ENCODE results near the gene GTF3C5. TPM values are rescaled to one million over a fixed set of nuclear protein-coding genes. Genes with fewer than 3 reads are reported as not detected.

GTF3C5 gene
- total and polyA plus RNA-seq, 2 donors (not counting 1 experiment from before 2014, with no cell fraction given): 32.2 to 32.4 TPM

DNA sequence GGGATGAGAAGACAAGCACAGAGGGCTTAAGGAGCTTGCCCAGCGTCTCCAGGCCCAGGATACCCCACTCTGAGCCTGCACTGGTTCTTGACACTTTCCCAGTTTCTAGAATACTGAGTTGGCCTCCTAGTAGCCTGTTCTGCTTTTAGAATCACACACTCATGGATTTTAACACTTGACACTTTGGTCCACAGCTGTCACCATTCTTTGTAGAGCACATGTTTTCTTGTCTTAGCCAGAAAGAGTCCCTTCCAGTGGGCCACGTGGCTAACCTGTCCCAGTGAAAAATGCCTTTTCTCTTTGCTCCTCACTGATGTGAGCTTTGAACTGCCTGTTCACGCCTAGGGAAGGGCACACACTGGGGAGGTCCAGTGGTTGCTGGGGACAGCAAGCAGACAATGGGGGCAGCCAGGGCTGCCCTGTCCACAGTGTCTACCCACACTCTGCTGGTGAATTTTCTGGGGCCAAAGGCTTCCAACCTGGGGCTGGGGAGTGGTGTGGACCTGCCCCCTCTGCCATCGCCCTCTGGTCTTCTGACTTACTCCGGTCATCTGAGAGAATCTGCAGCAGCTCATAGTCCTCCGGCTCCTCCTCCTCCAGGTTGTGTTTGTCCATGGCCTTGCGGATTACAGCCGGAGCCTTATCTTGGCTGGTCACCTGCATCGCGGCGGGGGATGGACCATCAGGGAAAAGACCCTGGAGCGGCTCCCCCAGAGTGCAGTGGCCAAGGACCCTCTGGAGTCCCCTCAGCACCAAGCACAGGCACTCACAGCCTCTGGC lies 69.1 kb downstream of the GTF3C5 start:
- DNase-seq (ENCODE audit: low read depth in 2 of 2): no peak
- Histone ChIP-seq H4K20me1 (ENCODE audit: control insufficient read depth, extremely low read depth, insufficient read depth, low read length) (no peaks in the 10 kb centered on the region), H3K36me3 (ENCODE audit: control insufficient read depth, insufficient read depth, low read length) (peaks cover 33% of the 10 kb centered on the region), H3K27me3 (ENCODE audit: control insufficient read depth, insufficient read depth, low read length) (no peaks in the 10 kb centered on the region), H3K4me2 (ENCODE audit: extremely low read depth, insufficient read depth, low read length) (no peak overlapping the region), H3K27ac (ENCODE audit: insufficient read depth, low read length) (no peak overlapping the region), H3K4me3 (replicated peaks in 1 of 4; ENCODE audit: control extremely low read depth in 1 of 4, insufficient read depth in 1 of 4, low read depth in 3 of 4, low read length in 4 of 4) (no peak overlapping the region), H3K9me3 (ENCODE audit: control insufficient read depth, insufficient read depth, low read depth, low read length) (no peaks in the 10 kb centered on the region), H2AFZ (ENCODE audit: low read length) (no peak overlapping the region), H3K4me1 (ENCODE audit: control insufficient read depth, extremely low read depth, insufficient read depth, low read length) (no peaks in the 10 kb centered on the region), H3K9ac (ENCODE audit: insufficient read depth, low read length) (no peak overlapping the region), H3K79me2 (ENCODE audit: control insufficient read depth, insufficient read depth, low read length) (no peaks in the 10 kb centered on the region)
- TF ChIP-seq EZH2 (IDR thresholded peaks at IDR 0.05; ENCODE audit: low read length, missing control alignments): no peak
- TF ChIP-seq, protein P1, sequence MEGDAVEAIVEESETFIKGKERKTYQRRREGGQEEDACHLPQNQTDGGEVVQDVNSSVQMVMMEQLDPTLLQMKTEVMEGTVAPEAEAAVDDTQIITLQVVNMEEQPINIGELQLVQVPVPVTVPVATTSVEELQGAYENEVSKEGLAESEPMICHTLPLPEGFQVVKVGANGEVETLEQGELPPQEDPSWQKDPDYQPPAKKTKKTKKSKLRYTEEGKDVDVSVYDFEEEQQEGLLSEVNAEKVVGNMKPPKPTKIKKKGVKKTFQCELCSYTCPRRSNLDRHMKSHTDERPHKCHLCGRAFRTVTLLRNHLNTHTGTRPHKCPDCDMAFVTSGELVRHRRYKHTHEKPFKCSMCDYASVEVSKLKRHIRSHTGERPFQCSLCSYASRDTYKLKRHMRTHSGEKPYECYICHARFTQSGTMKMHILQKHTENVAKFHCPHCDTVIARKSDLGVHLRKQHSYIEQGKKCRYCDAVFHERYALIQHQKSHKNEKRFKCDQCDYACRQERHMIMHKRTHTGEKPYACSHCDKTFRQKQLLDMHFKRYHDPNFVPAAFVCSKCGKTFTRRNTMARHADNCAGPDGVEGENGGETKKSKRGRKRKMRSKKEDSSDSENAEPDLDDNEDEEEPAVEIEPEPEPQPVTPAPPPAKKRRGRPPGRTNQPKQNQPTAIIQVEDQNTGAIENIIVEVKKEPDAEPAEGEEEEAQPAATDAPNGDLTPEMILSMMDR (conservative IDR thresholded peaks at IDR 0.05 in 1 of 2, IDR thresholded peaks at IDR 0.05 in 1 of 2; ENCODE audit: low read depth in 1 of 2, low read length in 2 of 2): no peak

GRCh38 chr9:133100506-133101355 lies 69.9 kb downstream of the GTF3C5 start:
- no peak for DNase-seq (ENCODE audit: low read depth in 2 of 2)
- H3K4me3 ChIP-seq (replicated peaks in 1 of 4; ENCODE audit: control extremely low read depth in 1 of 4, insufficient read depth in 1 of 4, low read depth in 3 of 4, low read length in 4 of 4): no peak overlapping the region
- H3K9ac ChIP-seq (ENCODE audit: insufficient read depth, low read length): no peak overlapping the region
- no peaks in the 10 kb centered on the region for H3K9me3 ChIP-seq (ENCODE audit: control insufficient read depth, insufficient read depth, low read depth, low read length)
- peaks cover 33% of the 10 kb centered on the region for H3K36me3 ChIP-seq (ENCODE audit: control insufficient read depth, insufficient read depth, low read length)
- H3K79me2 ChIP-seq (ENCODE audit: control insufficient read depth, insufficient read depth, low read length): no peaks in the 10 kb centered on the region
- H2AFZ ChIP-seq (ENCODE audit: low read length): no peak overlapping the region
- no peaks in the 10 kb centered on the region for H3K4me1 ChIP-seq (ENCODE audit: control insufficient read depth, extremely low read depth, insufficient read depth, low read length)
- no peak for TF ChIP-seq EZH2 (IDR thresholded peaks at IDR 0.05; ENCODE audit: low read length, missing control alignments)
- TF ChIP-seq, protein P1 (conservative IDR thresholded peaks at IDR 0.05 in 1 of 2, IDR thresholded peaks at IDR 0.05 in 1 of 2; ENCODE audit: low read depth in 1 of 2, low read length in 2 of 2): no peak
- H3K4me2 ChIP-seq (ENCODE audit: extremely low read depth, insufficient read depth, low read length): no peak overlapping the region
- H3K27ac ChIP-seq (ENCODE audit: insufficient read depth, low read length): no peak overlapping the region
- H3K27me3 ChIP-seq (ENCODE audit: control insufficient read depth, insufficient read depth, low read length): no peaks in the 10 kb centered on the region
- H4K20me1 ChIP-seq (ENCODE audit: control insufficient read depth, extremely low read depth, insufficient read depth, low read length): no peaks in the 10 kb centered on the region
